Pericardium fibroblast (primary cell): ENCODE results near the gene CENPVL3. TPM values are rescaled to one million over a fixed set of nuclear protein-coding genes. Genes with fewer than 3 reads are reported as not detected.

ENCODE experiments used
- total RNA-seq: library from RNA; depleted of rRNA; stranded (reverse); fragments of >200 nt; gene quantifications from 2 replicates; pipeline ENCODE4 v1.2.3, GENCODE V29; 2015

CENPVL3 gene
- total RNA-seq: not detected in 2 replicates

DNA sequence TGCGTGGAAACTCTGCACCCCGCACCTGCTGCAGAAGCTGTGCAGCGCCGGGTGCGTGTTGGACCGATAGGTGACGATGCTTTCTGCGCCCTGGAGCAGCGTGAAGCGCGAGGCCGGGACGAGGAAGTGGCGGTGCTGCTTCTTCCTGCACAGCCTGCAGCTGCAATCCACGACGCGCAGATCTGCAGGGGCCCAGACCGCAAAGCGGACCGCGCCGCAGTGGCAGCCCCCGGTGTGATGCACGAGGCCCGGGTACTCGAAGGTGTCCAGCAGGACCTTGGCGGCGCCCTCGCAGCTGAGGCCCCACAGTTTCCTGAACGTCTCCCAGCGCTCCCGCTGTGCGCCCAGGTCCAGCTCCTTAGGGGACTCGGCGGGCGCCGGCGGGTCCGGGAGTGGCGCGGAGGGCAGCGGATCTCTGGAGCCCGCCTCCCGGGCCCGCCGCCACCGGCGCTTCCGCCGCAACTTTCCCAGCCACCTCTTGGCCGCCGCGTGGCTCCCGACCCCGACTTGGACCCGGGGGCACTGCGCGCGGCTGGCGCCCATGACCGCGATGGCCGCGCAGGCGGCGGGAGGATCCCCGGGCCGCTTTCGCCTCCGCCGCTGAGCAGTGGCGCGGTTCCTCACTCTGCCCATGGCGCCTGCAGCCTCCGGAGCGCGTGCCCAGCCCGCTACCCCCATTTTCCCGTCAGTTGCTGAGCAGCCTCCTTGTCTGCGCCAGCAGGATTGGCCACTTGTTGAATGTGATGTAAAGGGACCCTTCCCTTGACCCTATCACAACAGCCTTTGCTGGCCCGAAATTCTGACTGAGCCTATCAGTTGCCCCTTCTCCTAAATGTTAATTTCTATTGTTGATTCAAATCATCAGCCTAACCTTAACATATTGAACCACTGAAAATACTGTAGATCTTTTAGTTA is at the start of gene CENPVL3:
CENPVL3 (minus strand) TSS at position 672 of the 915 bp plus-strand sequence; CDS start at position 633, 39 bp downstream.

Other genes starting within 250 kb of the CENPVL3 start
- gene NUDT11, start 122.3 kb downstream of the CENPVL3 start, total RNA-seq: 7.4 and 13.5 TPM in 2 replicates
- gene CENPVL2, start 63.9 kb upstream of the CENPVL3 start, total RNA-seq: not detected in 2 replicates
- gene CENPVL1, start 91.6 kb upstream of the CENPVL3 start, total RNA-seq: not detected in 2 replicates
- 4.5 and 5.1 TPM in 2 replicates for gene GSPT2, start 124.5 kb upstream of the CENPVL3 start, total RNA-seq